ENCODE measurements around the gene TMEM151A. TPM values are rescaled to one million over a fixed set of nuclear protein-coding genes. Genes with fewer than 3 reads are reported as not detected.

The TMEM151A gene
- total RNA-seq, 4 donors from 2014 or later, result 0.27 to 0.35 TPM; not detected in 2

DNA sequence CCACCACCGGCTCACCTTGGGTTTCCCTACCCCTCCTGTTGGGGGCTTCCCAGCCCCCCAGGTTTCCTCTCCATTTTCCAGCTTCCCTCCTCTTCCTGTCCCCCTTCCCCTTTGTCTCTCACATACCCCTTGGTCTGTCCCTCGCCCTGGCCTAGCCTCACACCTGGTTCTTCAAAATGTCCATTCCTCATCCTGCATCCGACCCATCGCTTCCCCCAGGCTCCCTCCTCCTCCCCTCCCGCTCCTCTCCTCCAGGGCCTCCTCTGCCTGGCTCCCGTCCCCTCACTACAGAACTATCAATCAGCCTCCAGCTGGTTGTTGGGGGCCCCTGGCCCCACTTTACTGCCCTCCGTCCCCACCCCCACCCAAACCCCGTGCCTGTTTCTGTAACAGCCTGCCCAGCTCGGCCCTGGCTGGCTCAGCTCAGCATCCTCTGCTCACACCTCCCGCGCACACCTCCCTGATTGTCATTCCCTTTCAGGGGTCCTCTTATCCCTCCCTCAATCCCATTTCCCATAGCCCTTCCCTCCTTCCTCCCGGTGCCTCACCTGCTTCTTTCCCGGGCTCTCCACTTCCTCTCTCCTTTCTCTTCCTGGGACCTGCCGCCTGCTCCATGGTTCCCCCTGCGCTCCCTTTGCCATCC lies 12.5 kb upstream of the TMEM151A start:
- TF ChIP-seq POLR2A (IDR thresholded peaks at IDR 0.05), result no peak
- Histone ChIP-seq H3K27me3 (no peaks in the 10 kb centered on the region), H3K4me3 (no peak overlapping the region), H3K9me3 (no peaks in the 10 kb centered on the region), H3K36me3 (peaks cover 0 to 27% (median 0%) of the 10 kb centered on the region in 3 donors), H3K4me1 (peaks cover 3 to 28% (median 19%) of the 10 kb centered on the region in 4 donors), H3K27ac (no peak overlapping the region)
- DNase-seq, result no peak

GRCh38 chr11:66280428-66280827 lies 11.3 kb upstream of the TMEM151A start:
- DNase-seq, result no peak
- peaks cover 3 to 28% (median 19%) of the 10 kb centered on the region in 4 donors for H3K4me1 ChIP-seq
- H3K27ac ChIP-seq, result no peak overlapping the region
- no peaks in the 10 kb centered on the region for H3K9me3 ChIP-seq
- TF ChIP-seq POLR2A (IDR thresholded peaks at IDR 0.05), result no peak
- TF ChIP-seq, protein P1, sequence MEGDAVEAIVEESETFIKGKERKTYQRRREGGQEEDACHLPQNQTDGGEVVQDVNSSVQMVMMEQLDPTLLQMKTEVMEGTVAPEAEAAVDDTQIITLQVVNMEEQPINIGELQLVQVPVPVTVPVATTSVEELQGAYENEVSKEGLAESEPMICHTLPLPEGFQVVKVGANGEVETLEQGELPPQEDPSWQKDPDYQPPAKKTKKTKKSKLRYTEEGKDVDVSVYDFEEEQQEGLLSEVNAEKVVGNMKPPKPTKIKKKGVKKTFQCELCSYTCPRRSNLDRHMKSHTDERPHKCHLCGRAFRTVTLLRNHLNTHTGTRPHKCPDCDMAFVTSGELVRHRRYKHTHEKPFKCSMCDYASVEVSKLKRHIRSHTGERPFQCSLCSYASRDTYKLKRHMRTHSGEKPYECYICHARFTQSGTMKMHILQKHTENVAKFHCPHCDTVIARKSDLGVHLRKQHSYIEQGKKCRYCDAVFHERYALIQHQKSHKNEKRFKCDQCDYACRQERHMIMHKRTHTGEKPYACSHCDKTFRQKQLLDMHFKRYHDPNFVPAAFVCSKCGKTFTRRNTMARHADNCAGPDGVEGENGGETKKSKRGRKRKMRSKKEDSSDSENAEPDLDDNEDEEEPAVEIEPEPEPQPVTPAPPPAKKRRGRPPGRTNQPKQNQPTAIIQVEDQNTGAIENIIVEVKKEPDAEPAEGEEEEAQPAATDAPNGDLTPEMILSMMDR (IDR thresholded peaks at IDR 0.05), result no peak
- H3K4me3 ChIP-seq, result no peak overlapping the region
- no peaks in the 10 kb centered on the region for H3K27me3 ChIP-seq
- H3K36me3 ChIP-seq, result peaks cover 0 to 27% (median 0%) of the 10 kb centered on the region in 3 donors

- TF ChIP-seq POLR2A (IDR thresholded peaks at IDR 0.05), result no peak
- TF ChIP-seq, protein P1 (IDR thresholded peaks at IDR 0.05), result no peak
Observed at GRCh38 chr11:66281001-66281400, 10.7 kb upstream of the TMEM151A start.

DNA sequence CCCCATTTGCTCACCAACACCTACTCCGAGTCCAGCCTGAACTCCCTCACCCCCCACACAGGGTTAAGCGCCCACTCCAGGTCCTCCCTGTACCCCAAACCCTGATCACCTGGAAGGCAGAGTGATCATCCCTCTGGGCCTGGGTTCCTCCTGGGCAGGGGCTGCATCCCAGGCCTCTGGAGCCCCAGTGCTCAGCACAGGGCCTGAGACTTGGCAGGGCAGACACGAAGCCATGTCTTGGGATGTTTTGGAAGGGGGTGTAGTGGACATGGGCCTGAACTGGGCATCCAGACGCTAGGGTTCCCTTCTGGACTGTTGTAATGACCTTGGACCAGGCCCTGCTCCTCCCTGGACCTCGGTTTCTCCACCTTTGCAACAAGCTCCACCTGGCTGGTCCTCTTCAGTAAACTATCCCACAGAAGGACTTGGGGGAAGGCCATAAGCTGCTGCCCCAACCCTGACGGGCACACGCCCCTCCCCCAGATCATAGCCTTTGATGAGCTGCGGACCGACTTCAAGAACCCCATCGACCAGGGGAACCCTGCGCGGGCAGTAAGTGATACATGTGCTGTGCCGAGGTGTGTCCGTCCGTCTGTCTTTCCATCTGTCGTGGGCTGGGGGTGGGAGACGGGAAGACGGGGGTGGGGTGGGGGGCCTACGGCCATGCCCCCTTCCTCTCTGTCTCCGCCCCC lies 9.8 kb upstream of the TMEM151A start:
- H3K9me3 ChIP-seq, result no peaks in the 10 kb centered on the region
- H3K4me3 ChIP-seq, result no peak overlapping the region
- H3K36me3 ChIP-seq, result peaks cover 0 to 16% (median 0%) of the 10 kb centered on the region in 3 donors
- H3K4me1 ChIP-seq, result peaks cover 3 to 29% (median 19%) of the 10 kb centered on the region in 4 donors
- TF ChIP-seq, protein P1 (IDR thresholded peaks at IDR 0.05), result no peak
- TF ChIP-seq POLR2A (IDR thresholded peaks at IDR 0.05), result no peak
- H3K27ac ChIP-seq, result peak overlapping the region in 1 of 4 donors; percentile 13
- no peaks in the 10 kb centered on the region for H3K27me3 ChIP-seq
- no peak for DNase-seq

More at GRCh38 chr11:66281001-66281400, 10.7 kb upstream of the TMEM151A start:
- Histone ChIP-seq H3K9me3 (no peaks in the 10 kb centered on the region), H3K27me3 (no peaks in the 10 kb centered on the region), H3K4me1 (peaks cover 3 to 28% (median 19%) of the 10 kb centered on the region in 4 donors), H3K4me3 (no peak overlapping the region), H3K36me3 (peaks cover 0 to 23% (median 0%) of the 10 kb centered on the region in 3 donors), H3K27ac (no peak overlapping the region)
- DNase-seq, result no peak

DNA sequence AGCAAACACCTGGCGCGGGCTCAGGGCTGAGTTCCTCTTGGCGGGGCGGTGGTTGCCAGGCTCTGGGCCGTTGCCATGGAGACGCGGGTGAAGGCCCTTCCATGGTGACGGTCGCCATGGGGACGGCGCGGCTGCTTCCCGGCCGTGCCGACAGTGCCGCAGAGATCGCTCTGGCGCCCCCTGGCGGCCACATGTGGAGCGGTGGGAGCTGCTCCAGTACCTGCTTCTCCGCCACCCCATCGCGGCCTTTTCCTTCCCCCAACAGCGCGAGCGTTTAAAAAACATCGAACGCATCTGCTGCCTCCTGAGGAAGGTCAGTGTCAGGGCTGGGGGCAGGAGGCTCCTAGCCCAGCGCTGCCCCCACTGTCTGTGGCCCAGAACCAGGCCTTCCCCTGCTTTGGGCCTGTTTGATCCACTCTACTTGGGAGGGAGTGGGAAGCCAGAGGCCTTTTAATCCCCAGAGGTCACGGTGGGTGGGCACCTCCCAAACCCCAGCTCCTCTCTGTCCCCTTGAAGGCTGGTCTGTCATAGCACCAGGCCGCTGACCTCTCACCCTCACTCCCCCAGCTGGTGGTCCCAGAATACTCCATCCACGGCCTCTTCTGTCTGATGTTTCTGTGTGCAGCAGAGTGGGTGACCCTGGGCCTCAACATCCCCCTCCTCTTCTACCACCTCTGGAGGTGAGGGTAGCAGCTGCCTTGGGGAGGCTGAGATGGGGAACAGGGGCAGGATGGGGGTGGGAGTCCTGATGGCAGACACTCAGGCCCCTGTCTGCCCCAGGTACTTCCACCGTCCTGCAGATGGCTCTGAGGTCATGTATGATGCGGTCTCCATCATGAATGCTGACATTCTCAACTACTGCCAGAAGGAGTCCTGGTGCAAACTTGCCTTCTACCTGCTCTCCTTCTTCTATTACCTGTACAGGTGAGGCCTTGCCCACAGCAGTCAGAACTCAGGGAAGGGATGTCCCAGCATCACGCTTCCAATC lies 8.9 kb upstream of the TMEM151A start:
- peak in 1 of 2 donors; percentile 15 for TF ChIP-seq POLR2A (IDR thresholded peaks at IDR 0.05)
- TF ChIP-seq, protein P1 (IDR thresholded peaks at IDR 0.05), result peak; percentile 98 to 99 (median 99)
- Histone ChIP-seq H3K27me3 (no peaks in the 10 kb centered on the region), H3K27ac (peak overlapping the region in 1 of 4 donors; percentile 13), H3K4me3 (no peak overlapping the region), H3K36me3 (peaks cover 0 to 16% (median 0%) of the 10 kb centered on the region in 3 donors), H3K9me3 (no peaks in the 10 kb centered on the region), H3K4me1 (peaks cover 3 to 30% (median 17%) of the 10 kb centered on the region in 4 donors)
- DNase-seq, result peak; percentile 98 to 100 (median 100)

Data from Peyer's patch (tissue), 4 donors.